GM12872 (cell line): ENCODE data around the gene BMP2.

Source experiments
- CTCF ChIP-seq: IDR thresholded peaks from 3 replicates; pipeline ENCODE4 v1.5.1; 2011; ENCODE audit warnings: low read depth, mild to moderate bottlenecking, low read length, moderate library complexity; ENCODE audit not compliant: insufficient read depth

Gene BMP2

GRCh38 chr20:6769903-6770785 is 2.7 kb downstream of the BMP2 start:
- no peak for TF ChIP-seq CTCF

GRCh38 chr20:6770786-6771100 is 3.3 kb downstream of the BMP2 start:
- no peak for TF ChIP-seq CTCF

- no peak for TF ChIP-seq CTCF
Observed at GRCh38 chr20:6780433-6781190, 13.1 kb downstream of the BMP2 start.

- TF ChIP-seq CTCF = no peak
Observed at GRCh38 chr20:6783752-6784151, 16.3 kb downstream of the BMP2 start.

GRCh38 chr20:6784210-6784631 is 16.7 kb downstream of the BMP2 start:
- no peak for TF ChIP-seq CTCF

GRCh38 chr20:6784767-6785166 is 17.3 kb downstream of the BMP2 start:
- no peak for TF ChIP-seq CTCF

GRCh38 chr20:6786548-6786947 is 19.1 kb downstream of the BMP2 start:
- TF ChIP-seq CTCF = no peak
